Anterior cingulate cortex (tissue), 58 donors: ENCODE measurements around the gene P4HA2.

Experiments used
- DNase-seq, 58 donors: peaks; one replicate each; lab custom pipeline; 2025; lab: John Stamatoyannopoulos, UW

P4HA2 gene

GRCh38 chr5:132207778-132208177 is 19.9 kb downstream of the P4HA2 start:
- no peak for DNase-seq

GRCh38 chr5:132206782-132207181 is 20.9 kb downstream of the P4HA2 start:
- no peak for DNase-seq

GRCh38 chr5:132205385-132206125 is 22.1 kb downstream of the P4HA2 start:
- peak in 1 of 58 donors; percentile 12 for DNase-seq

GRCh38 chr5:132204371-132205135 is 23.1 kb downstream of the P4HA2 start:
- DNase-seq, result peak in 35 of 58 donors; percentile 17 to 83 (median 45)

- no peak for DNase-seq
Measured at GRCh38 chr5:132203916-132204315, 23.7 kb downstream of the P4HA2 start.

GRCh38 chr5:132203464-132203818 is 24.2 kb downstream of the P4HA2 start:
- DNase-seq, result no peak

GRCh38 chr5:132202711-132203463 is 24.8 kb downstream of the P4HA2 start:
- no peak for DNase-seq

GRCh38 chr5:132199116-132199680 is 28.5 kb downstream of the P4HA2 start:
- DNase-seq, result no peak

- DNase-seq, result no peak
Measured at GRCh38 chr5:132198571-132198970, 29.1 kb downstream of the P4HA2 start.

- DNase-seq, result no peak
Measured at GRCh38 chr5:132195727-132196126, 31.9 kb downstream of the P4HA2 start.

- DNase-seq, result no peak
Measured at GRCh38 chr5:132193165-132193694, 34.4 kb downstream of the P4HA2 start.

- peak in 9 of 58 donors; percentile 11 to 75 (median 18) for DNase-seq
Measured at GRCh38 chr5:132190161-132190817, 37.4 kb downstream of the P4HA2 start.

GRCh38 chr5:132184588-132184987 is 43.1 kb downstream of the P4HA2 start:
- no peak for DNase-seq

GRCh38 chr5:132183723-132184122 is 43.9 kb downstream of the P4HA2 start:
- DNase-seq, result no peak

- DNase-seq, result no peak
Measured at GRCh38 chr5:132182359-132183040, 45.2 kb downstream of the P4HA2 start.

GRCh38 chr5:132181011-132181629 is 46.5 kb downstream of the P4HA2 start:
- no peak for DNase-seq

GRCh38 chr5:132180134-132180745 is 47.4 kb downstream of the P4HA2 start:
- DNase-seq, result peak in 2 of 58 donors; percentile 5 to 9

- no peak for DNase-seq
Measured at GRCh38 chr5:132179405-132179804, 48.2 kb downstream of the P4HA2 start.
